Measurements from ENCODE around the gene TECPR1. TPM values are rescaled to one million over a fixed set of nuclear protein-coding genes. Genes with fewer than 3 reads are reported as not detected.

TECPR1 gene
- total and polyA plus RNA-seq, 2 donors (not counting 3 experiments of a cell fraction or from before 2014, with no cell fraction given), result 12.3 to 97.5 TPM

GRCh38 chr7:98210513-98211220, 41.4 kb downstream of the TECPR1 start:
- H3K4me3 ChIP-seq (replicated peaks in 1 of 3; ENCODE audit: insufficient read depth in 1 of 3, low read depth in 1 of 3, low read length in 3 of 3), result peak overlapping the region in 2 of 3 experiments; percentile 10 to 34

More at GRCh38 chr7:98210513-98211220, 41.4 kb downstream of the TECPR1 start:
- FAIRE-seq, result no peak
- Histone ChIP-seq H3K27ac (ENCODE audit: insufficient read depth, low read depth, low read length) (no peak overlapping the region), H3K9ac (replicated peaks; ENCODE audit: extremely low read depth, insufficient read depth, low read length) (no peak overlapping the region), H3K4me2 (ENCODE audit: insufficient read depth, low read length) (no peak overlapping the region), H3K9me1 (replicated peaks; ENCODE audit: control insufficient read depth, extremely low read depth, insufficient read depth, low read length) (no peaks in the 10 kb centered on the region), H3K79me2 (ENCODE audit: control insufficient read depth, insufficient read depth, low read length) (no peaks in the 10 kb centered on the region), H2AFZ (ENCODE audit: low read depth, low read length) (no peak overlapping the region), H3K4me1 (ENCODE audit: control insufficient read depth, extremely low read depth, insufficient read depth, low read length) (no peaks in the 10 kb centered on the region), H4K20me1 (replicated peaks; ENCODE audit: control insufficient read depth, extremely low read depth, insufficient read depth, low read length) (no peaks in the 10 kb centered on the region), H3K9me3 (replicated peaks; ENCODE audit: control insufficient read depth, insufficient read depth, low read length) (no peaks in the 10 kb centered on the region), H3K36me3 (ENCODE audit: control insufficient read depth in 2 of 2, extremely low read depth in 1 of 2, insufficient read depth in 2 of 2, low read length in 2 of 2) (peaks cover 0 to 5% of the 10 kb centered on the region in 2 experiments), H3K27me3 (ENCODE audit: control insufficient read depth in 2 of 2, insufficient read depth in 2 of 2, low read length in 2 of 2) (no peaks in the 10 kb centered on the region)
- ChIA-PET POLR2A (no interaction called here), CTCF (interaction anchor here (1.0 to 2.4 kb wide), 2 partner anchors 42 to 189 kb away, joined by 3 to 8 read pairs; no protein-coding TSS in a partner anchor)
- BruUV-seq (replicated peaks), result no TSS peak
- intact Hi-C loops (cut with micrococcal nuclease), result no loop called here
- TF ChIP-seq GATA2 (IDR thresholded peaks at IDR 0.05; ENCODE audit: insufficient read depth, insufficient read length, low read depth, low read length) (no peak), JUN (IDR thresholded peaks at IDR 0.05; ENCODE audit: borderline replicate concordance, insufficient read depth, insufficient read length, low read depth) (no peak), EZH2 (IDR thresholded peaks at IDR 0.05; ENCODE audit: borderline replicate concordance, low read depth, low read length, severe bottlenecking) (no peak), POLR2AphosphoS5 (IDR thresholded peaks at IDR 0.05; ENCODE audit: insufficient read depth, low read depth, low read length) (no peak), POLR2A (IDR thresholded peaks at IDR 0.05; ENCODE audit: low read depth, low read length) (no peak), FOS (IDR thresholded peaks at IDR 0.05; ENCODE audit: borderline replicate concordance, insufficient read depth, low read length) (no peak), MYC (IDR thresholded peaks at IDR 0.05; ENCODE audit: low read depth, low read length) (no peak), CTCF (IDR thresholded peaks at IDR 0.05; ENCODE audit: extremely low read depth in 1 of 2, insufficient read depth in 1 of 2, low read depth in 1 of 2, low read length in 2 of 2) (no peak), MAX (IDR thresholded peaks at IDR 0.05; ENCODE audit: insufficient read depth, insufficient read length) (no peak)
- no peak for DNase-seq (ENCODE audit: low read depth, low spot score)
- dilution Hi-C loops (cut with MboI; ENCODE audit: extremely low pct_ligation_motif_present, low sequenced_read_pairs), result no loop called here
